ENCODE measurements around the gene MORF4L2.

Gene MORF4L2

GRCh38 chrX:103686199-103687072 is at the start of gene MORF4L2:
TSS of gene MORF4L2 (minus strand) at chrX:103686699. CDS start at chrX:103677027, 9,672 bp downstream.
- DNase-seq: peak; percentile 92 to 93

GRCh38 chrX:103734125-103734760 is 47.7 kb upstream of the MORF4L2 start:
- peak; percentile 27 to 58 for DNase-seq

- DNase-seq: no peak
Measured at GRCh38 chrX:103733017-103733416, 46.5 kb upstream of the MORF4L2 start.

- DNase-seq: no peak
Measured at GRCh38 chrX:103730796-103731493, 44.4 kb upstream of the MORF4L2 start.

GRCh38 chrX:103730147-103730795 is 43.8 kb upstream of the MORF4L2 start:
- no peak for DNase-seq

GRCh38 chrX:103729015-103729414 is 42.5 kb upstream of the MORF4L2 start:
- DNase-seq: no peak

GRCh38 chrX:103727115-103727514 is 40.6 kb upstream of the MORF4L2 start:
- no peak for DNase-seq

GRCh38 chrX:103726477-103726876 is 40.0 kb upstream of the MORF4L2 start:
- DNase-seq: no peak

GRCh38 chrX:103722505-103722904 is 36.0 kb upstream of the MORF4L2 start:
- no peak for DNase-seq

- no peak for DNase-seq
Measured at GRCh38 chrX:103718120-103718519, 31.6 kb upstream of the MORF4L2 start.

- DNase-seq: no peak
Measured at GRCh38 chrX:103716962-103717361, 30.5 kb upstream of the MORF4L2 start.

GRCh38 chrX:103710609-103711008 is 24.1 kb upstream of the MORF4L2 start, which contains the start of gene TMEM31:
TSS of gene TMEM31 (plus strand) at chrX:103710909. CDS start at chrX:103712259, 1,350 bp downstream.
- DNase-seq: no peak

- DNase-seq: no peak
Measured at GRCh38 chrX:103704863-103705262, 18.4 kb upstream of the MORF4L2 start.

- DNase-seq: no peak
Measured at GRCh38 chrX:103699243-103699642, 12.7 kb upstream of the MORF4L2 start.

- no peak for DNase-seq
Measured at GRCh38 chrX:103697687-103698086, 11.2 kb upstream of the MORF4L2 start.

- DNase-seq: no peak
Measured at GRCh38 chrX:103691059-103691458, 4.6 kb upstream of the MORF4L2 start.

GRCh38 chrX:103688946-103689345 is 2.4 kb upstream of the MORF4L2 start:
- DNase-seq: peak; percentile 5 to 34

- DNase-seq: peak; percentile 67 to 85
Measured at GRCh38 chrX:103687696-103688201, 1.2 kb upstream of the MORF4L2 start.

- DNase-seq: peak; percentile 68 to 82
Measured at GRCh38 chrX:103687073-103687695, 685 bp upstream of the MORF4L2 start.

GRCh38 chrX:103685396-103685795 is 1.1 kb downstream of the MORF4L2 start:
- DNase-seq: no peak

- DNase-seq: no peak
Measured at GRCh38 chrX:103681443-103681842, 5.1 kb downstream of the MORF4L2 start.

All from NCI-H1930 (cell line).